ENCODE data around the gene SMYD5.

Gene SMYD5

GRCh38 chr2:73233932-73234832, 20.1 kb downstream of the SMYD5 start, which contains the start of gene CCT7 (continued):
- TF ChIP-seq ZNF112 (tag by site-specific recombination; IDR thresholded peaks at IDR 0.05) = no peak
- TF ChIP-seq ZNF513 (tag by site-specific recombination; IDR thresholded peaks at IDR 0.05) = no peak
- no peak for TF ChIP-seq ZSCAN23 (tag by site-specific recombination; IDR thresholded peaks at IDR 0.05)
- no peak for TF ChIP-seq PBX3 (CRISPR knock-in tag; IDR thresholded peaks at IDR 0.05)
- no peak for TF ChIP-seq ZNF510 (tag by site-specific recombination; IDR thresholded peaks at IDR 0.05; ENCODE audit: insufficient replicate concordance)
- TF ChIP-seq FEZF1 (tag by site-specific recombination; IDR thresholded peaks at IDR 0.05) = no peak
- TF ChIP-seq ZSCAN4 (tag by site-specific recombination; IDR thresholded peaks at IDR 0.05) = peak; percentile 30; the same call in 1 of the 2 replicates
- TF ChIP-seq ZNF23 (tag by site-specific recombination; IDR thresholded peaks at IDR 0.05; ENCODE audit: borderline replicate concordance) = no peak
- TF ChIP-seq ZNF704 (tag by site-specific recombination; IDR thresholded peaks at IDR 0.05) = no peak
- TF ChIP-seq ZBTB1 (tag by site-specific recombination; IDR thresholded peaks at IDR 0.05) = 0 out of 2 replicates have a peak, but pooled peaks have one; percentile 26
- peak; percentile 22; the same call in 1 of the 2 replicates for TF ChIP-seq ZNF2 (tag by site-specific recombination; IDR thresholded peaks at IDR 0.05)
- no peak for TF ChIP-seq ZNF132 (tag by site-specific recombination; IDR thresholded peaks at IDR 0.05; ENCODE audit: borderline replicate concordance)
- TF ChIP-seq REPIN1 (tag by site-specific recombination; IDR thresholded peaks at IDR 0.05; ENCODE audit: low read depth) = 0 out of 2 replicates have a peak, but pooled peaks have one; percentile 24
- TF ChIP-seq SP3 (tag by site-specific recombination; IDR thresholded peaks at IDR 0.05) = peak; percentile 64
- no peak for TF ChIP-seq ZNF747 (tag by site-specific recombination; IDR thresholded peaks at IDR 0.05)
- TF ChIP-seq, protein P1, sequence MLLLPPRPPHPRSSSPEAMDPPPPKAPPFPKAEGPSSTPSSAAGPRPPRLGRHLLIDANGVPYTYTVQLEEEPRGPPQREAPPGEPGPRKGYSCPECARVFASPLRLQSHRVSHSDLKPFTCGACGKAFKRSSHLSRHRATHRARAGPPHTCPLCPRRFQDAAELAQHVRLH (tag by site-specific recombination; IDR thresholded peaks at IDR 0.05) = 0 out of 2 replicates have a peak, but pooled peaks have one; percentile 55
- peak; percentile 58; the same call in 1 of the 2 replicates for TF ChIP-seq YY1 (tag by site-specific recombination; IDR thresholded peaks at IDR 0.05)
- TF ChIP-seq SP2 (tag by site-specific recombination; IDR thresholded peaks at IDR 0.05) = peak; percentile 58
- TF ChIP-seq ZNF596 (tag by site-specific recombination; IDR thresholded peaks at IDR 0.05) = no peak
- peak; percentile 31; the same call in 1 of the 2 replicates for TF ChIP-seq ZNF610 (tag by site-specific recombination; IDR thresholded peaks at IDR 0.05; ENCODE audit: borderline replicate concordance)
- TF ChIP-seq ZNF830 (tag by site-specific recombination; IDR thresholded peaks at IDR 0.05; ENCODE audit: low read depth) = no peak
- no peak for TF ChIP-seq SCRT1 (tag by site-specific recombination; IDR thresholded peaks at IDR 0.05; ENCODE audit: borderline replicate concordance)
- TF ChIP-seq HOXA7 (CRISPR knock-in tag; IDR thresholded peaks at IDR 0.05; ENCODE audit: borderline replicate concordance) = no peak
- TF ChIP-seq, protein P2, sequence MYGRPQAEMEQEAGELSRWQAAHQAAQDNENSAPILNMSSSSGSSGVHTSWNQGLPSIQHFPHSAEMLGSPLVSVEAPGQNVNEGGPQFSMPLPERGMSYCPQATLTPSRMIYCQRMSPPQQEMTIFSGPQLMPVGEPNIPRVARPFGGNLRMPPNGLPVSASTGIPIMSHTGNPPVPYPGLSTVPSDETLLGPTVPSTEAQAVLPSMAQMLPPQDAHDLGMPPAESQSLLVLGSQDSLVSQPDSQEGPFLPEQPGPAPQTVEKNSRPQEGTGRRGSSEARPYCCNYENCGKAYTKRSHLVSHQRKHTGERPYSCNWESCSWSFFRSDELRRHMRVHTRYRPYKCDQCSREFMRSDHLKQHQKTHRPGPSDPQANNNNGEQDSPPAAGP (tag by site-specific recombination; IDR thresholded peaks at IDR 0.05) = no peak; the same call in 1 of the 2 replicates
- 0 out of 2 replicates have a peak, but pooled peaks have one; percentile 32 for TF ChIP-seq WT1 (tag by site-specific recombination; IDR thresholded peaks at IDR 0.05)
- TF ChIP-seq ZNF692 (tag by site-specific recombination; IDR thresholded peaks at IDR 0.05) = peak; percentile 51; the same call in 1 of the 2 replicates
- no peak; the same call in 1 of the 2 replicates for TF ChIP-seq ZNF654 (tag by site-specific recombination; IDR thresholded peaks at IDR 0.05; ENCODE audit: low read depth)
- no peak; the same call in 1 of the 2 replicates for TF ChIP-seq ZFP69B (tag by site-specific recombination; IDR thresholded peaks at IDR 0.05)
- peak; percentile 36 for TF ChIP-seq KLF8 (tag by site-specific recombination; IDR thresholded peaks at IDR 0.05)
